T-cell (primary cell): ENCODE data around the gene KCNQ2. TPM values are rescaled to one million over a fixed set of nuclear protein-coding genes. Genes with fewer than 3 reads are reported as not detected.
A peak's percentile ranks its signal among the peaks of the same experiment; 100 is the strongest.

Source experiments
- ATAC-seq, 4 experiments: fragments of 200-7000 bp in 3 of 4; fragments of 150-1000 bp in 1 of 4; cut with Tn5 transposase; replicated peaks in 1 of 4; 1 replicate in 3 of 4; 2 replicates in 1 of 4; pipeline ENCODE4 v1.10.0; 2021; ENCODE audit warnings: moderate library complexity in 3 of 4, mild to moderate bottlenecking in 2 of 4, moderate number of reproducible peaks in 1 of 4
- CTCF ChIA-PET, 2 donors: fragments of 300-600 bp; sonication (Branson Sonifier 250); formaldehyde crosslinking; loops; one replicate each; lab custom pipeline; 2022; ENCODE audit warnings: antibody characterized with exemption in 2 of 2; lab: Charles Lee
- POLR2A ChIA-PET, 2 donors: fragments of 300-600 bp; sonication (Branson Sonifier 250); formaldehyde crosslinking; loops; one replicate each; lab custom pipeline; 2022; ENCODE audit warnings: antibody characterized with exemption in 2 of 2; lab: Charles Lee
- DNase-seq, 35 experiments: peaks; one replicate each; pipeline versions ENCODE4 v3.0.0 to v3.0.0-alpha.2; 2013 to 2023
- H3K27ac ChIP-seq: one replicate; pipeline ENCODE4 v1.5.1; 2013; ENCODE audit warnings: low read length
- H3K27me3 ChIP-seq, 2 experiments: replicated peaks in 1 of 2; 1 replicate in 1 of 2; 2 replicates in 1 of 2; pipeline versions ENCODE4 v1.6.1 to v1.7.0; 2013; ENCODE audit warnings: low read length in 1 of 2, mixed read lengths in 1 of 2; ENCODE audit not compliant: control insufficient read depth in 2 of 2, insufficient read depth in 2 of 2; ENCODE audit errors: extremely low read depth in 1 of 2
- H3K36me3 ChIP-seq, 2 donors: 1 replicate in 1 of 2; 2 replicates in 1 of 2; pipeline versions ENCODE4 v1.6.1 to v1.7.0; 2013; ENCODE audit warnings: low read length in 1 of 2; ENCODE audit not compliant: control insufficient read depth in 2 of 2, insufficient read depth in 1 of 2; ENCODE audit errors: extremely low read depth in 1 of 2
- H3K4me1 ChIP-seq, 2 experiments: 1 replicate in 1 of 2; 2 replicates in 1 of 2; pipeline versions ENCODE4 v1.6.1 to v1.7.0; 2013; ENCODE audit warnings: low read length in 2 of 2, mixed read lengths in 1 of 2; ENCODE audit not compliant: insufficient read depth in 2 of 2, control insufficient read depth in 1 of 2; ENCODE audit errors: extremely low read depth in 1 of 2
- H3K4me3 ChIP-seq, 2 donors: 1 replicate in 1 of 2; 2 replicates in 1 of 2; pipeline versions ENCODE4 v1.5.1 to v1.7.0; 2013; ENCODE audit warnings: mild to moderate bottlenecking in 2 of 2, low read length in 1 of 2, moderate library complexity in 1 of 2; ENCODE audit not compliant: control insufficient read depth in 1 of 2; ENCODE audit errors: extremely low read depth in 1 of 2
- H3K9me3 ChIP-seq: 2 replicates; pipeline ENCODE4 v1.7.0; 2013
- H3K27ac Mint-ChIP-seq, 2 donors: one replicate each; pipeline ENCODE4 v1.8.0; 2020 to 2021; ENCODE audit warnings: mild to moderate bottlenecking in 2 of 2, mixed read lengths in 2 of 2
- H3K27me3 Mint-ChIP-seq, 2 donors: one replicate each; pipeline ENCODE4 v1.8.0; 2021 to 2022; ENCODE audit warnings: mixed read lengths in 2 of 2
- H3K36me3 Mint-ChIP-seq: one replicate; pipeline ENCODE4 v1.8.0; 2021; ENCODE audit warnings: mixed read lengths
- H3K4me1 Mint-ChIP-seq, 3 donors: one replicate each; pipeline ENCODE4 v1.8.0; 2020 to 2022; ENCODE audit warnings: mixed read lengths in 3 of 3, mild to moderate bottlenecking in 1 of 3
- H3K4me3 Mint-ChIP-seq, 3 donors: one replicate each; pipeline ENCODE4 v1.8.0; 2020 to 2022; ENCODE audit warnings: mild to moderate bottlenecking in 3 of 3, mixed read lengths in 3 of 3, moderate library complexity in 3 of 3
- H3K9me3 Mint-ChIP-seq, 3 donors: one replicate each; pipeline ENCODE4 v1.8.0; 2020 to 2022; ENCODE audit warnings: mixed read lengths in 3 of 3
- WGBS: methylation state at CpG from one replicate; pipeline ENCODE4 v1.1.5; 2013; ENCODE audit warnings: missing lambda C conversion rate; ENCODE audit not compliant: insufficient coverage; 5-methylcytosine and 5-hydroxymethylcytosine counted together
- total RNA-seq, 35 experiments: library from RNA in 6 of 35; stranded (reverse) in 6 of 35; fragments of 120-200 nt in 1 of 35; gene quantifications; one replicate each; pipeline versions ENCODE4 v1.2.1 to v1.2.4 and lab custom pipeline; 2013 to 2026

Gene KCNQ2
- total RNA-seq, 5 donors from 2014 or later (not counting 1 experiment from before 2014, with no cell fraction given): 0.19 to 0.49 (median 0.32) TPM

GRCh38 chr20:63475209-63475608, 2.8 kb upstream of the KCNQ2 start:
- H3K4me1 Mint-ChIP-seq: peaks cover 0 to 8% (median 5%) of the 10 kb centered on the region in 3 donors
- Histone ChIP-seq H3K27me3 (peaks cover 3 to 91% of the 10 kb centered on the region in 2 experiments), H3K4me1 (peaks cover 0 to 24% of the 10 kb centered on the region in 2 experiments), H3K27ac (no peak overlapping the region), H3K4me3 (no peak overlapping the region), H3K36me3 (no peaks in the 10 kb centered on the region), H3K9me3 (no peaks in the 10 kb centered on the region)
- DNase-seq: peak in 1 of 35 experiments; percentile 24
- no peaks in the 10 kb centered on the region for H3K36me3 Mint-ChIP-seq
- peak overlapping the region in 1 of 2 donors; percentile 31 for H3K27ac Mint-ChIP-seq
- ChIA-PET CTCF (no interaction called here), POLR2A (no interaction called here)
- ATAC-seq: no peak
- no peaks in the 10 kb centered on the region for H3K9me3 Mint-ChIP-seq
- no peak overlapping the region for H3K4me3 Mint-ChIP-seq
- WGBS: 17% methylated on average over 16 of the region's 16 CpGs
- H3K27me3 Mint-ChIP-seq: peaks cover 29 to 64% of the 10 kb centered on the region in 2 donors

DNA sequence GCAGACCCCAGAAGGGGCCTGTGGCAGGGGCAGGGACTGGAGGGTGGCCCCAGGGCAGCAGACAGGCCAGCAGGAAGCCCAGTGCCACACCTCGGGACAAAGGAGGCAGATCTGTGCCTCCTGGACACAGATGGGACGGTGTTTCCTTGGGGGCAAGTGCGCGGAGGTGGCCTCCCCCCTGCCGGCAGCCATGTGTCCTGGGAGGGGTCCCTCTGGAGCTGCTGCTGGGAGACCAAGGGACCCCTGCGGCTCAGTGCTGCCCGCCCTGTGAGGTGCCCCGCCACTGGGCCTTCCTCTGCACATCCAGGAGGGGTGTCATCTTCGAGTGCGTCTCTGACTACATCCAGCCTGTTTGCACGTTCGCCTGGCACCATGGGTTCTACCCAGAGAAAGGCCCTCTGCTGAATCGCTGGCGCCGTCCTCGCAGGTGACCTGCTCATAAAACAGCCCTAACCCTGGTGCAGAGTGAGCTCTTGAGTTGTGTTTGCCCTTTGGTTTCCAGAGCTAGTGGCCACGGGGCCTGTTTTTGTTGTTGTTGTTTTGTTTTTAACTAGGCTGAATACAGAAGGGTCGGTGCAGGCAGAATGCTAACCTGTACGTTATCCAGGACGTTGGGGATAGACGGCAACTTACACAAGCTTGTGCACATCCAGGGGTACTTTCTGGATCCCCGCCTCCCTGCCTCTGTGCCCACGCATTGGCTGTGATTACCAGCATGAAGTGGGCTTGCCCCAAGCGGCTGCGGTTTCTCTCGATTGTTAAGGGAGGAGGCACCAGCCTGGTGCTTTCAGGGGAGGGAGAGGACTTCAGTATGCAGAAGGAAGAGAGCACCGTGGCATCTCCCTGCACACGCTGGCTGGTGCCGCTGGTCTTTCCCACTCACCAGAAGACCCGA, 1.3 kb upstream of the KCNQ2 start:
- H3K4me3 ChIP-seq: no peak overlapping the region
- H3K4me1 ChIP-seq: peaks cover 0 to 24% of the 10 kb centered on the region in 2 experiments
- POLR2A ChIA-PET: no interaction called here
- CTCF ChIA-PET: no interaction called here
- H3K4me3 Mint-ChIP-seq: peak overlapping the region in 1 of 3 donors; percentile 35
- no peaks in the 10 kb centered on the region for H3K36me3 ChIP-seq
- H3K9me3 ChIP-seq: no peaks in the 10 kb centered on the region
- WGBS: 41% methylated on average over 27 of the region's 30 CpGs
- no peak overlapping the region for H3K27ac Mint-ChIP-seq
- ATAC-seq (peak in 1 of 4 experiments; percentile 50), DNase-seq (peak in 1 of 35 experiments; percentile 26)
- H3K4me1 Mint-ChIP-seq: peaks cover 0 to 10% (median 5%) of the 10 kb centered on the region in 3 donors
- no peaks in the 10 kb centered on the region for H3K9me3 Mint-ChIP-seq
- no peaks in the 10 kb centered on the region for H3K36me3 Mint-ChIP-seq
- H3K27me3 ChIP-seq: peaks cover 3 to 91% of the 10 kb centered on the region in 2 experiments
- H3K27me3 Mint-ChIP-seq: peaks cover 28 to 63% of the 10 kb centered on the region in 2 donors
- no peak overlapping the region for H3K27ac ChIP-seq

DNA sequence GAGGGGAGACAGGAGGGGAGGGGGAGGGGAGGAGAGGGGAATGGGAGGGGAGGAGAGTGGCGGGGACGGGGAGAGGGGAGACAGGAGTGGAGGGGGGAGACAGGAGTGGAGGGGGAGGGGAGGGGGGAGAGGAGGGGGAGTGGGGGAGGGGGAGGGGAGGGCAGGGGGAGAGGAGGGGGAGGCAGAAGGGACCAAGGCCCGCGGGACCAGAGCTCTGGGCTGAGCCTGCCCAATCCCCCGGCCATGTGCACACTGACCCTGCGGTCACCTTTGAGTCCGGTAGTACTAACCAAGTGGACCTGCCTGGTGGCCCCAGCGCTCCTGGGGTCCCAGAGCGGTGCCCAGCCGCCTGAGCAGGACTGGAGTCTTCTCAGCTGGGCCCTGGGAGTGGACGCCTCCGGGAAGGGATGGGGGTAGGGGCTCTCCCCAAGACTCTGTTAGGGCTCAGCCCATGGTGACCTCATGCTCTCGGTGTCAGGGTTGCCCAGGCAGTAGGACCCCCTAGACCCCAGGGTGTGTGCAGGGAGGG, 471 bp upstream of the KCNQ2 start:
- H3K36me3 ChIP-seq: no peaks in the 10 kb centered on the region
- Mint-ChIP-seq H3K27ac (no peak overlapping the region), H3K36me3 (no peaks in the 10 kb centered on the region), H3K27me3 (peaks cover 22 to 59% of the 10 kb centered on the region in 2 donors), H3K4me1 (peaks cover 0 to 10% (median 5%) of the 10 kb centered on the region in 3 donors), H3K4me3 (peak overlapping the region in 1 of 3 donors; percentile 35), H3K9me3 (no peaks in the 10 kb centered on the region)
- ATAC-seq (no peak), DNase-seq (no peak)
- ChIA-PET CTCF (no interaction called here), POLR2A (no interaction called here)
- no peak overlapping the region for H3K4me3 ChIP-seq
- H3K27me3 ChIP-seq: peaks cover 3 to 91% of the 10 kb centered on the region in 2 experiments
- 68% methylated on average over 8 of the region's 13 CpGs for WGBS
- peaks cover 0 to 24% of the 10 kb centered on the region in 2 experiments for H3K4me1 ChIP-seq
- no peaks in the 10 kb centered on the region for H3K9me3 ChIP-seq
- H3K27ac ChIP-seq: no peak overlapping the region

- no peak overlapping the region for H3K27ac ChIP-seq
- H3K27me3 ChIP-seq: peaks cover 3 to 90% of the 10 kb centered on the region in 2 experiments
- ChIA-PET CTCF (no interaction called here), POLR2A (no interaction called here)
- no peaks in the 10 kb centered on the region for H3K36me3 ChIP-seq
- H3K27me3 Mint-ChIP-seq: peaks cover 18 to 54% of the 10 kb centered on the region in 2 donors
- H3K9me3 ChIP-seq: no peaks in the 10 kb centered on the region
- peaks cover 0 to 24% of the 10 kb centered on the region in 2 experiments for H3K4me1 ChIP-seq
- H3K9me3 Mint-ChIP-seq: no peaks in the 10 kb centered on the region
- H3K4me3 Mint-ChIP-seq: no peak overlapping the region
- H3K36me3 Mint-ChIP-seq: no peaks in the 10 kb centered on the region
- under 1% methylated on average over 18 of the region's 27 CpGs for WGBS
- no peak overlapping the region for H3K4me3 ChIP-seq
- no peak overlapping the region for H3K27ac Mint-ChIP-seq
- DNase-seq (no peak), ATAC-seq (peak in 1 of 4 experiments; percentile 22)
- H3K4me1 Mint-ChIP-seq: peaks cover 0 to 10% (median 5%) of the 10 kb centered on the region in 3 donors
These were observed 806 bp downstream of the KCNQ2 start for GRCh38 chr20:63471717-63471980.

GRCh38 chr20:63471002-63471716, 1.3 kb downstream of the KCNQ2 start:
- WGBS: 21% methylated on average over 32 of the region's 46 CpGs

DNA sequence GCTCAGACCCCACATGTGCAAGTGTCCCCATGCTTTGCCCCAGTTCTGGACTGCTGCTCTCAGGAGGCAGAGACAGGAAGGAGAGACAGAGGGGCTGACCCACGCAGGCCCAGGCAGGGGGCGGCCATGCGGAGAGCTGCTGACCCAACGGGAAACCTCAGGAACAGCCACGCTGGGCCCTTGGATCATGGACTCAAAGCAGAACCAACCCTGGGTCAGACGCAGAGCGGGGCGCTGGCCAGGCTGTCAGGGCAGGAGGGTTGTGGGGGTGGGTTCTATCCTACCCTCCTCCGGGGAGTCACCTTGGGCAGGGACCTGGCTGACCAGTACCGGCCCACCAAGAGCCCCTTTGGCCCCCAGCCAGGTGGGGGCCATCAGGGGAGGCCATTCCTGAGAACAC, 2.0 kb downstream of the KCNQ2 start:
- H3K36me3 ChIP-seq: no peaks in the 10 kb centered on the region
- H3K4me3 ChIP-seq: no peak overlapping the region
- Mint-ChIP-seq H3K27me3 (peaks cover 17 to 48% of the 10 kb centered on the region in 2 donors), H3K36me3 (no peaks in the 10 kb centered on the region), H3K4me1 (peaks cover 0 to 10% (median 5%) of the 10 kb centered on the region in 3 donors), H3K9me3 (no peaks in the 10 kb centered on the region), H3K4me3 (peak overlapping the region in 1 of 3 donors; percentile 45), H3K27ac (no peak overlapping the region)
- peaks cover 3 to 84% of the 10 kb centered on the region in 2 experiments for H3K27me3 ChIP-seq
- no peaks in the 10 kb centered on the region for H3K9me3 ChIP-seq
- no peak overlapping the region for H3K27ac ChIP-seq
- ChIA-PET CTCF (no interaction called here), POLR2A (no interaction called here)
- H3K4me1 ChIP-seq: peaks cover 0 to 24% of the 10 kb centered on the region in 2 experiments
- DNase-seq: no peak
- no peak for ATAC-seq
- 66% methylated on average over 5 of the region's 10 CpGs for WGBS

More at GRCh38 chr20:63471002-63471716, 1.3 kb downstream of the KCNQ2 start:
- peaks cover 0 to 24% of the 10 kb centered on the region in 2 experiments for H3K4me1 ChIP-seq
- H3K9me3 Mint-ChIP-seq: no peaks in the 10 kb centered on the region
- no peak overlapping the region for H3K27ac Mint-ChIP-seq
- H3K36me3 ChIP-seq: no peaks in the 10 kb centered on the region
- no peaks in the 10 kb centered on the region for H3K36me3 Mint-ChIP-seq
- H3K27ac ChIP-seq: no peak overlapping the region
- H3K4me1 Mint-ChIP-seq: peaks cover 0 to 10% (median 5%) of the 10 kb centered on the region in 3 donors
- no peak overlapping the region for H3K4me3 ChIP-seq
- H3K27me3 ChIP-seq: peaks cover 3 to 90% of the 10 kb centered on the region in 2 experiments
- ATAC-seq (peak in 1 of 4 experiments; percentile 9), DNase-seq (no peak)
- peaks cover 18 to 55% of the 10 kb centered on the region in 2 donors for H3K27me3 Mint-ChIP-seq
- H3K9me3 ChIP-seq: no peaks in the 10 kb centered on the region
- ChIA-PET CTCF (no interaction called here), POLR2A (no interaction called here)
- H3K4me3 Mint-ChIP-seq: peak overlapping the region in 1 of 3 donors; percentile 19
